CD4-positive, alpha-beta T cell treated with Interferon gamma for 1 hour (primary cell): Measurements from ENCODE around the gene KMT2C.
"Not testable (repeated sequence)": the region's sequence is repeated elsewhere in the genome, so short reads cannot be mapped to it uniquely, and the experiment has no call there.

Experiments used
- DNase-seq: peaks from one replicate; pipeline ENCODE4 v3.0.0-alpha.2; 2020

Gene KMT2C

DNA sequence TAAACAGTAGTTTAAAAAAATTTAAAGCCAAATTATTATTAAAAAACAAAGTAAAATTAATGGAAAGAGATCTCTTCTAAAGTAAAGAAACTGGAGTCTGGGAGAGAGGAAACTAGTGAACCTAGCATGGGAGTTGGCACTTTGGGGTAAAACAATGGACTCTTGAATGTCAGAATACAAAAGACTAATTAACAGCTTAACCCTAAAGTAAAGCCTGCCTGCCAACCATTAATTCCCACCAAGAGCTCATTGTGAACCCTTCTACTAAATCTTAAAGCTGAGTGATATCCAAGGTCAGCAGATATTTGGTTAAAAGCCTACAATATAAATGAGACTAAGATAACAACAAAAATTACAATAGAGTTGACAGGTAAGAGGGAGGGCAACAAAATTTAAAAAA, 36.5 kb downstream of the KMT2C start:
- DNase-seq = no peak

DNA sequence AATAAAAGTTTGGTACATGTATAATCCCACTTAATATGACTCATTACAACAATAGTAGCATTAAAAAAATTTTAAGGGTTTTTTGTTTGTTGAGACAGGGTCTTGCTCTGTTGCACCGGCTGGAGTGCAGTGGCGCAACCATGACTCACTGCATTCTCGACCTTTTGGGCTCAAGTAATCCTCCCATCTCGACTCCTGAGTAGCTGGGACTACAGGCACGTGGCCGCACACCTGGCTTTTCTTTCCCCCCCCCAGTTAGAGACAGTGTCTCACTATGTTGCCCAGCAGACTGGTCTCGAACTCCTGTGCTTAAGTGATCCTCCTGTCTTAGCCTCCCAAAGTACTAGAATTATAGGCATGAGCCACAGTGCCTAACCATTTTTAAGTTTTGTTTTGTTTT, 40.7 kb downstream of the KMT2C start:
- DNase-seq = no peak

DNA sequence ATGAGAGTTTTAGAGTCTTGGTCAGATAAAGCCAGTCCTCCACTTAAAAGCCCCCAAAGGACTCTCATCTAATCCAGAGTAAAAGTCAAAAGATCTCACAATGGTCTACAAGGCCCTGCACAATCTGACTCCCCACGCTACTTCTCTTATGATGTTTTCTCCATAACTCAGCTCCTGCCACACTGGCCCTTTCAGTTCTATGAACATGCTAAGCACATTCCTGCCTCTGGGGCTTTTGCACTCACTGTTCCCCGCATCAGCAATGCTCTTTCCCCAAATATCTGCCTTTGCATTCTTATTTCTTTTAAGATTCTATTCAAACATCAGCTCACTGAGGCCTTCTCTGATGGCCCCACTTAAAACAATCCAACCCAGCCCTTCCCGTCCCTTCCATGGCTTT, 41.6 kb downstream of the KMT2C start:
- DNase-seq = not testable (repeated sequence)

DNA sequence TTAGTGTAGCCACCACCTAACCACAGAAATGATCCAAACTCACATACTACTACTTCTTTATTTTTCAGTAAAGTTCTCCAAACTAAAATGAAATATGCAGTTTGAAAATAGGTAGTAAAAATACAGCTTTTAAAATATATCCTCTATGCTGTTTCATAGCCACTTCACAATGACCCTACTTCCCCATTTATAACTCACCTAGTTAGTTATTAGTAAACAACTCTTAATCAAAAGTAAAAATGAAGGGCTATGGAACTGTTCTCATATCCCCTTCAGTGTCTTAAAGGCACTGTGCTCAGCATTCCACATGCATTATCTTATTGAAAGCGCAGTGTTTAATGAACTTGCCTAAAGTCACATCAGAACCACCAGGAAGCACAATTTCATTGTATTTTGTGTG, 43.5 kb downstream of the KMT2C start:
- no peak for DNase-seq

DNA sequence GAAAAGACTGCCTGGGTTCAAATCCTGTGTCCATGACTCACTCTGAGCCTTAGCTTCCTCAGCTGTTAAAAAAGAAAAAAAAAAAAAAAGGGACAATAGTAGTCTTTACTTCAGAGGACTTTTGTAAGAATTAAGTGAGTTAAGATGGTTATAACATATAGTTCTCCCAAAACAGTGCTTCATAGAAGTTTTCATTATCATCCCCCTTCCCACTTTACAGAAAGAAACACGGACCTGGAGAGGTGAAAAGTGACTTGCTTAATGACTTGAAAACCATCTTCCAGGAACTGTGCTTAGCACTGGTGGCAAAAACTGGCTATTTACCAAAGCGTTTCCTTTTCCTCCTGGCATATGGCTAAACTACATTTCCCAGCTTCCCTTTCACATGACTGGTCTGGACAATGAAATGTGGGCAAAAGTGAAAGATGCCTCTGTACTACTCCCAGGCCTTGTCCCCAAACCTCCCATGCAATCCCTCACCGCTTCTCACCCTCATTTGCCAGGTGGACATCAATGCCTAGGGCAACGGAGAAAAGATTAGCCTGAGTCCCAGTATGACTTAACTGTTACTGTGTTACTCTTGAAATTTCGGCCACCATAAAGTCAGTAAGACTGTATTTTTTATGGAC, 49.6 kb downstream of the KMT2C start:
- not testable (repeated sequence) for DNase-seq

DNA sequence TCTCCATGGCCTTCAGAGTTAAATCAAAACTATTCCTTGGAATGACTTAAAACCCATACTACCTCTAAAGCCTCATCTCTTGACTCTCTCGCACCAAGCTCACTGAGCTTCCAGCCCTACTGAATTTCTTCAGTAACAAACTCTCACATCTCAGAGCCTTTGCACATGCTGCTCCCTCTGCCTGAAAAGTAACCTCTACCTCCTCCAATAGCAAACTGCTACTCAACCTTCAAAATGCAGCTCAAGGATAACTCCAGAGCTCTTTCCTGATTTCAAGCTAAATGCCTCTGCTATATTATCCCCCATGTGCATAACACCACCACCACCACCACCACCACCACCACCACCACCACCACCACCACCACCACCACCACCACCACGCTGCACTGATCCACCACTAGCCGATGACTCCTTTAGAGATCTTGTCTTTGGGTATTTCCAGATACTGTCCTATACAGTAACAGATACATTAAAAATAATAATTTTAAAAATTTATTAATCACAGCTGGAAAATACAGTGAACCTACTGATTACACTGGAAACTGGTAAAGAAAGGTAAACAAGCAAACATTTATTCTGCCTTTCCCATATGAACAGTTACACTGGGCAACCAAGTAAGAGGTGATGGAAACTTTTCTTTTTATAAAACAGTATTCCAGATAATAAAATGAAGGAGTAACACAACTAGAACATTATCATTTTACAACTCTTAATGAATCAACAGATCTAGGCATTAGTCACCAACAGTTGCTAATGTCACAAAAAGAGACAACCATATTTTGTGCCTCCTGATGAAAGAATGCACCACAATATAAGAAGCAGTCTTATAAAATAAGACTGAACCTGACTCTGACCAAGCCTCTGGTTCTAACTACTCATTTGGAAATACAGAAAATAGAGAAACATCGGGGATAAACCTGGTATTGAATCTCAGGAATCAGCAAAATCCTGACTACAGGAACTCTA, 51.3 kb downstream of the KMT2C start:
- DNase-seq = not testable (repeated sequence)

DNA sequence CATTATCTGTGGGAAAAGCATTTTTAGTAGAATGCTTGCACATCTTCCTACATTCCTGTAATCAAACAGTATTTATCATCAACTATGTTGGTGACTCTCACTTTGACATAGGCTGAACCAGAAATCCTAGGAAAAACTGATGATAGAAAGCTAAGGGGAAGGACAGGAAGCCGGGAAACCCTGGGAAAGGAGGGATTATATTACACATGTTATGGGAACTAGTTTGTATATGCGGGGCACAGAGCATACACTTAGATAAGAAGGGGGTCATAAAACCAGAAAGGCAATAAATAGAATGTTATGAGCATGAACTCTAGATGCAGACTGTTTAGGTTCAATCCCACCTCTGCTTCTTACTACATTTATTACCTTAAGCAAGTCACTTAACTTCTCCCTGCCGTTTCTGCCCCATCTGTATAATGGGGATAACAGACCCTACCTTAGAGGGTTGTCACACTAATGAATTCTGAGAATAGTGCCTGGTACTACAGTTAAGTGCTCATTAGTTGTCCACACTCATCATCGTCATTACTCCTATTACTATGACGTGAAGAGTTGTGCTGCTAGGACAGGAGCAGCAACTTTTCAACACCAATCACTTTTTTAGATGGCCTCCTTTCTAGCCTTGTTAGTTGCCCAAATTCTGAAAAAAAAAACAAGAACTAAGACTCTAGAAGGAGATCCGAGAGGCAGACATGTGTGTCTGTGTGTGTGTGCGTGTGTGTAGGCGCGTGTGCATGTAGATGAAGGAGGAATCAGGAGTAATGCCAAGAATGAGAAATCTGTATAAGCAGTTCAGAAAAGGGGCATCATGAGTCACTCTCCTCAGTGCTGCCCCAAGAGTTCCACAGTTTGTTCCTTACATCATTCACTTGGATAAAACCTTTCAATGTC, 52.2 kb downstream of the KMT2C start:
- no peak for DNase-seq

DNA sequence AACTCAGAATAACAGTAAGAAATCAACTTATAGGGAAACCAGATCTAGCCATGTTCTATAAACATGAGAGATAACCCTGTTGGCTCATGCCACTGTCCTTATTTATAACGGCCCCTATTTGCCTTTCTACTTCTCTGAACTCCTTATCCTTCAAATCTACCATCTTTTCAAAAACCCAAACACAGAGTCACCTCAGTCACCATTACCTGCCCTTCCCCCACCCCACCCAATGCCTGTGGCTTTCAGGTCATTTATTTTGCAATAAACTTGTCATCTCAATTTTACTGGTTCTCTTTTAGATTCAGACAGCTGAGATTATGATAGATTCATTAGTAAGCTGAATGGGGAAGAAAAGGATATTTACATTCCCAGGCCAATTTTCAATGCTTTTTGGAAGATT, 53.6 kb downstream of the KMT2C start:
- DNase-seq = no peak

DNA sequence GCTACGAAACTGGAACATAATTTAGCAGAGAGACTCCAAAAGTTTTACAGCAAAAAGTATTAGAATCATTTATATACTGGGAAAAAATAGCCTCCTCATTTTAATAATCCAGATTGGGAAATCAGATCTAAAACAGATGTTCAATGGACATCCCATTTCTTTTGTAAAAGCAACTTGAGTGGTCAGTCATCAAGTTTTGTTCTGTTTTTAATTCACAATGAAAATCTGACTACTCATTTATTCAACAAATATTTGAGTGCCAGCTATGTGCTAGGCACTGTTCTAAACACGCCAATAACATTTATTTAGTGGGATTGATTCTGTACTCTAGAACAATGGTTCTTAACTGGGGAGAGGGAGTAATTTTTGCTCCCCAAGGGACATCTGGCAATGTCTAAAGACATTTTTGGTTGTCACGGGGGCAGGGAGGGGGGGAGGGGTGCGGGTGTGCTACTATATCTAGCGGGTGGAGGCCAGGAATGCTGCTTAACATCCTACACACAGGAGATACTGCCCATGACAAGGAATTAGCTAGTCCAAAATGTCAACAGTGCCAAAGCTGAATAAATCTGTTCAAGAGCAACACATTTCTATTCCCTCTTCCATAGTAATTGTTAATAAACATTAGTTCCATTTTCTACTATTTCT, 54.7 kb downstream of the KMT2C start:
- DNase-seq = not testable (repeated sequence)

DNA sequence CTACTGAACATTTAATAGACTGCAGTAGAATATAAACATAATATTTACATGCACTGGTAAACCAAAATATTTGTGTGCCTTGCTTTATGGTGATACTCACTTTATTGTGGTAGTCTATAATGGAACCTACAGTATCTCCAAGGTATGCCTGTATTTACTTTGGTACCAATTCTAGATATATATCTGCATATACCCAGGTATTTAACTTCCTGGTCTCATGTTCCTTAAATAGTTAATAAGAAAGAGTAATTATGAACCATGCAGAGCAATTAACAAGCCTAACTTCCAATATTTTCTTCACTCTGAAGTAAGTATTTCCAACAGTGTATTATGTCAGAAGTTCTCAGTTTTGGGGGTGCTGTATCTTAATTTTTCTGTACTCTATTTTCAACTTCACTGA, 57.3 kb downstream of the KMT2C start:
- DNase-seq = not testable (repeated sequence)

DNA sequence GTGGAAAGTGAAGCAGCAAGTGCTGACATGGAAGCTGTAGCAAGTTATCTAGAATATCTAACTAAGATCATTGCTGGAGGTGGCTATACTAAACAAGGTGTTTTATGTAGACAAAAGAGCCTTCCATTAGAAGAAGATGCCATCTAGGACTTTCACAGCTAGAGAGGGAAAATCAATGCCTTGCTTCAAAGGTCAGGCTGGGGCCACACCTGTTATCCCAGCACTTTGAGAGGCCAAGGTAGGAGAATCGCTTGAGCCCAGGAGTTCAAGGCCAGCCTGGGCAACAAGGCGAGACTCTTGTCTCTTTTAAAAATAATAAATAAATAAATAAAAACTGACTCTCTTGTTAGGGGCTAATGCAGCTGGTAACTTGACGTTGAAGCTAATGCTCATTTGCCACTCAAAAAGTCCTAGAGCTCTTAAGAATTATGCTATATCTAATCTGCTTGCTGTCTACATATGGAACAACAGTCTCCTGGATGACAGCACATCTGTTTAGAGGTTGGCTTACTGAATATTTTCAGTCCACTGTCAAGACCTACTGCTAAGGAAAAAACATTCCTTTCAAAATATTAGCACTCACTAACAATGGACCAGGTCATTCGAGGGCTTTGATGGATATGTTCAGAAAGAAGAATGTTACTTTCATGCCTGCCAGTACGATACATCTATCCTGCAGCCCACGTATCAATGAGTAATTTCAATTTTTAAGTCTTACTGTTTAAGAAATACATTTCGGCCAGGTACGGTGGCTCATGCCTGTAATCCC, 58.9 kb downstream of the KMT2C start:
- DNase-seq = not testable (repeated sequence)

DNA sequence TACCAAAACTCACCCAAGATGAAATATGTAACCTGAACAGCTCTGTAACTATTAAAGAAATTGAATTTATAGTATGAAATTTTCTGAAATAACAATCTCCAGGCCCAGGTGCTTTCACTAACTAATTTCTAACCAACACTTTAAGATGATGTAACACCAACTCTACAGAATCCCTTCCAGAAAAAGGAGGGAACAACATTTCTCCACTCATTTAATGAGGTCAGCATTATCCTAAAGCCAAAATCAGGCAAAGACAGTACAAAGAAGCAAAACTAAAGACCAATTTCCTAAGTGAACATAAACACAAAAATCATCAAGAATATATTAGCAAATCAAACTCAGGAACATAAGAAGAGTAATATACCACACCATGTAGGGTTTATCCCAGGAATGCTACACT, 65.5 kb downstream of the KMT2C start:
- DNase-seq = no peak

DNA sequence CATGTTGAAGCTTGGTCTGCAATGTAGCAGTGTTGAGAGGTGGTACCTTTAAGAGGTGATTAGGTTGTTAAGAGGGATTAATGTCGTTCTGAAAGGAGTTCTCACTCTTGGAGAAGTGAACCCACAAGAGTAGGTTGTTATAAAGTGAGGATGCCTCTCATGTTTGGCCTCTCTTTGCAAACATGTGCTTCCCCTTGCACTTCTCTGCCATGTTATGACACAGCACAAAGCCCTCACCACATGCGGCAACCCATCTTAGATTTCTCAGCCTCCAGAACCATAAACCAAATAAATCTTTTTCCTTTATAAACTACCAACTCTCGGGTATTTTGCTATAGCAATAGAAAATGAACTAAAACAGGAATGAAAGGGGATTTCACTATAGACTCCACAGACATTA, 66.3 kb downstream of the KMT2C start:
- DNase-seq = no peak

DNA sequence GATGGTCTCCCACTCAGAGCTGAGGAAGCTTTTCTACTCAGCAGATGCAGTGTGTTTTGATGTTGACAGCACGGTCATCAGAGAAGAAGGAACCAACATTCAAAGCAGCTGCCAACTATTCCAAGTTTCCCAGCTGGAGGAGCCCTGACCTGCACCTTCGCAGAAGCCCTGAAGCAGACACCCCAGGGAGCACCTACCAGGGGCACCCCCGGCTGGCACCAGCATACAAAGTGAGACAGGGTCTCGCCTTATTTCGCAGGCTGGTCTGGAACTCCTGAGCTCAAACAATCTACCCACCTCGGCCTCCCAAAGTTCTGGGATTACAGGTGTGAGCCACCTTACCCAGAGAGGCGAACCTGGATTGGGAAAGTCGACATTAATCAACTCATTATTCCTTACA, 68.6 kb downstream of the KMT2C start:
- DNase-seq = no peak

DNA sequence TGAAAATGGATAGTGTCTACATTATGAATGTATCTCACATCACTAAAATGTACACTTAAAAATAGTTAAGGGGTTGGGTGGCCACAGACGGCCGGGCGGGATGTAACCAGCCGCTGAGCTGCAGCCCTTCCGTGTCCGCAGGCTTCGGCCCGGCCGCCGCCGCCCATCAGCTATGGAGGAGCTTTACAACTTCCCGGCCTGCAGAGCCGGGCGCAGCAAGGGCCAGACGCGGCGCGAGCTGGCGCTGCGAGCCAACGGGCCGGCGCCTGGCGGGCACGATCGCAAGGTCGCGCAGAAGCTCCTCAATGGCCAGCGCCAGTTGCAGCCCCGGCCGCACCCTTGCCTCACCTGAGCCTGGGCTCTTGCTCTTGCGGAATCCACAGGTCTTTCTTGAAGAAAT, 69.1 kb downstream of the KMT2C start:
- DNase-seq = no peak

DNA sequence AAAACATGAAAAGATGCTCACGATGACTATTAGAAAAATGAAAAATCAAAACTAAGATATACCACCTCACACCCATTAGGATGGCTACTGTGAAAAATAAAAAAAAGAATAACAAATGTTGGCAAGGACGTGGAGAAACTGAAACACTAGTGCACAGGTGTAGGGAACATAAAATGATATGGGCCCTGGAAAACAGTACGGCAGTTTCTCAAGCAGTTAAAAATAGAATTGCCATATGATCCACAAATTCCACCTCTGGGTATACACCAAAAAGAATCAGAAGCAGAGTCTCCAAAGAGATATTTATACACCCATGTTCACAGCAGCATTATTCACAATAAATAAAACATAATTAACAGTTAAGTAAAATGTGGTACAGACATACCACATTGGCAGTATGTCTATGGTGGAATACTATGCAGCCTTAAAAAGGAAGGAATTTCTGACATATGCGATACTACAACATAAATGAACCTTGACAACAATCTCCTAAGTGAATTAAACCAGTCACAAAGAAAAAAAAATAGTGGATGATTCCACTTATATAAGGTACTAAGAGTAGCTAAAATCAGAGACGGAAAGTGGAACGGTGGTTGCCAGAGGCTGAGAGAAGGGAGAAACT, 69.7 kb downstream of the KMT2C start:
- no peak for DNase-seq

DNA sequence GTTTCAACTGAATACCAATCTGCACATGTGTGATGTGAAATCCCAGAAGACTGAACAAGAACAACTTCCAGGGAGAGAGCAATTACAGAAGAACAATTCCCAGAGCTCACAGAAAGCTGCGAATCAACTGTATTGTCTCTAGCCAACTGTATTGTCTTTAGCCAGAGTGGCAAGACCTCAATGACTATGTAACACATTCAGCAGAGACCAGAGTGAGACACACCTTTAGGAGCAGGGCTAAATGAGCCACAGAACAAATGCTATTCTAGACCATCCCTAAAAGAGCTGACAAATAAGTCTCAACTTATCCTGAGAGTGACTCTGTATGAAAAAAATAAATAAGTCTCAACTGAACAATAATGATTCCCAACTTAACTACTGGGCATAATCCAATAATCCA, 72.0 kb downstream of the KMT2C start:
- DNase-seq = no peak

DNA sequence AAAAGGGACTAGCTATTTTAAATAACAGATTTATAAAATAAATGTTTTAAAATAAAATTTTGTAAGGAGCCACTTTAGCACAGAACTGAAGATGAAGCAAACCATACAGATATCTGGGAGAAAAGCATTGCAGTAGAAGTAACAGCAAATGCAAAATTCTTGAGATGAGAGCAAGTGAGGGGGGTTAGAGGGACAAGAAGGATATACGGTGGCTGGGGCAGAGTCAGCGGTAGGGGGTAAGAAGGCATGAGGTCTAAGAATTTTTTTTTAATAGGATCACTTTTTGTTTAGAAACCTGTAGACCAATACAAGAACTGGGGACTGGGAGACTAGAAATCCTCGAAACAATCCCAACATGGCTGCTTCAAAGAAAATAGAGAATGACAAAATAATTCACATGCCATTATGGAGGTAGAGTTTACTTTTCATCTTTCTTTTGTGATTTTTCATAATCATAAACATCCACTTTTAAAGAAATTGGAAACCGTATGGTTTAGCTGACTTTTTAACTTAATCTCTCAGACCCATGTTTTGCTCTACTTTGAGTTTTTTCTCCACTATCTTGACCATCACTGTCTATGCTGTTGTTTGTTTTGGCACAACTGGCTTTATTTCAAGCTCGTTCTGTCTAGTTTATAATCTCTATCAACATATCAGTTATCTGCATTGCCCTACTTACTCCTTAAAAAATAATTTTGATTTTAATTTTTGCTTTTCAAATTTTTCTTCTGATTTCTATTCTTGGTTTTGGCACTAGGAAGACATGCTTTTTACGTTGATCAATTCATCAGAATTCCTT, 73.5 kb downstream of the KMT2C start:
- no peak for DNase-seq

DNA sequence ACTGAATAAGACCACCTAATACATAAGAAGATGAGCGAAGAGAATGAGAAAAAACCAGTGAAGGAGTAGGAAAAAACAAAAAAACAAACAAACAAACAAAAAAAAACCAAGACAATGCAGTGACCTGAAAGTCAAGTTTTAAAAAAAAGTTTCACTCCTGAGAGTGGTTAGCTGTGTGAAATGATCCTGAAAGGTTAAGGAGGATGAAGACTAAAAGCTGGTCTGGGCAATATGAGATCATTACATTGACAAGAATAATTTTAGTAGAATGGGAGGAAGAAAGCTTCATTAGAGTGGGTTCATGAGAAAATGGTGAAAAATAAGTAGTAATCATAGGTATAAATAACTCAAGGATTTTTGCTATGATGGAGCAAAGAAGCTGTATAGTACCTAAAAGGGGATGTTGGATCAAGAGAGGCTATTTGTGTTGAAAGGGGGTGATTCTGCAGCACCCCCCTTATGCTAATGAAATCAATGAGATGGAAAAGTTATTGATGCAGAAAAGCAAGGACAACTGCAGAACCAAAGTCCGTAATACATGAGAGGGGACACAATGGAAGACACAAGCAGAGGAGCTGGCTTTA, 80.2 kb downstream of the KMT2C start:
- no peak for DNase-seq

DNA sequence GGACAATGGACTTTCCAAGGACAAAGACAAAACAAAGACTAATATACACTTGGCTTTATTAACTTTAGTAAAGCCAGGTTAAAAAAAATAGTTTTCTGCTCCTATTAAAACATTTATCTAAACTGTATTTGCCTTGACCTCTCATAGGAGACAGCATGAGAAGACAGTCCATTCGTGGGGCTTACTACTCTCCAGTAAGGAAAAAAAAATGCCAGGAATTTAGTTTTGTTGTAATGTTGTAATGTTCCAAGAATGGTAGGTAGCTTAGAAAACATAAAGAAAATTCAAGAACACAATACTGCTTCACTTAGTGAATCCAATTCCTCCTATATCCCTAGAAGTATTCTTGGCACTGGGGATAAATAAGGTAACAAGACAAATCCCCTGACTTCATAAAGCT, 81.7 kb downstream of the KMT2C start:
- no peak for DNase-seq
